DOHH2 (cell line): ENCODE data around the gene C12orf75.

Experiments used
- H3F3A ChIP-seq: fragments of 200-600 bp; sonication (generic), shearing (Covaris generic); 2 replicates; pipeline ENCODE4 v1.6.0; 2016; ENCODE audit warnings: antibody characterized with exemption, mild to moderate bottlenecking; ENCODE audit not compliant: control insufficient read depth, insufficient read depth
- H3K27ac ChIP-seq: fragments of 200-600 bp; sonication (generic); 2 replicates; pipeline ENCODE4 v1.5.1; 2014; ENCODE audit warnings: low read depth, mild to moderate bottlenecking, low read length, moderate library complexity
- H3K27me3 ChIP-seq: fragments of 200-600 bp; sonication (generic); 2 replicates; pipeline ENCODE4 v1.6.1; 2014; ENCODE audit warnings: mild to moderate bottlenecking, low read length, mixed read lengths; ENCODE audit not compliant: control insufficient read depth
- H3K36me3 ChIP-seq: fragments of 200-600 bp; sonication (generic); 2 replicates; pipeline ENCODE4 v1.6.1; 2014; ENCODE audit warnings: mild to moderate bottlenecking, low read length, moderate library complexity, mixed read lengths; ENCODE audit not compliant: control insufficient read depth
- H3K4me1 ChIP-seq: fragments of 200-600 bp; sonication (generic); 2 replicates; pipeline ENCODE4 v1.6.1; 2014; ENCODE audit warnings: mild to moderate bottlenecking, low read length, mixed read lengths; ENCODE audit not compliant: control insufficient read depth
- H3K4me2 ChIP-seq: fragments of 200-600 bp; sonication (generic); 2 replicates; pipeline ENCODE4 v1.6.0; 2014; ENCODE audit warnings: mild to moderate bottlenecking, low read length, moderate library complexity
- H3K4me3 ChIP-seq: fragments of 200-600 bp; sonication (generic); 2 replicates; pipeline ENCODE4 v1.5.1; 2014; ENCODE audit warnings: mild to moderate bottlenecking, low read length, mixed read lengths
- H3K79me2 ChIP-seq: fragments of 200-600 bp; sonication (generic); 2 replicates; pipeline ENCODE4 v1.6.1; 2014; ENCODE audit warnings: mild to moderate bottlenecking, low read length, mixed read lengths; ENCODE audit not compliant: control insufficient read depth
- H3K9me2 ChIP-seq: fragments of 200-600 bp; sonication (generic); replicated peaks from 2 replicates; pipeline ENCODE4 v1.6.1; 2014; ENCODE audit warnings: mild to moderate bottlenecking, low read length, mixed read lengths; ENCODE audit not compliant: control insufficient read depth
- H3K9me3 ChIP-seq: fragments of 200-600 bp; sonication (generic); 2 replicates; pipeline ENCODE4 v1.6.1; 2014; ENCODE audit warnings: antibody characterized with exemption, low read length, mixed read lengths; ENCODE audit not compliant: control insufficient read depth, insufficient read depth
- H4K20me1 ChIP-seq: fragments of 200-600 bp; sonication (generic); 2 replicates; pipeline ENCODE4 v1.6.0; 2014; ENCODE audit warnings: low read depth, mild to moderate bottlenecking, antibody characterized with exemption, low read length, moderate library complexity; ENCODE audit not compliant: control insufficient read depth, insufficient read depth
- EZH2phosphoT487 ChIP-seq: fragments of 200-600 bp; sonication (generic); IDR thresholded peaks from 2 replicates; pipeline ENCODE4 v1.6.1; 2017; ENCODE audit warnings: borderline replicate concordance, mild to moderate bottlenecking, antibody characterized with exemption, low read length, moderate library complexity, mixed read lengths
- TF ChIP-seq, protein P1 (sequence below): fragments of 200-600 bp; sonication (generic); IDR thresholded peaks from one replicate; pipeline ENCODE4 v1.5.1; 2014; ENCODE audit warnings: antibody characterized with exemption, mild to moderate bottlenecking, low read depth, low read length; ENCODE audit not compliant: poor library complexity, severe bottlenecking

C12orf75 gene

DNA sequence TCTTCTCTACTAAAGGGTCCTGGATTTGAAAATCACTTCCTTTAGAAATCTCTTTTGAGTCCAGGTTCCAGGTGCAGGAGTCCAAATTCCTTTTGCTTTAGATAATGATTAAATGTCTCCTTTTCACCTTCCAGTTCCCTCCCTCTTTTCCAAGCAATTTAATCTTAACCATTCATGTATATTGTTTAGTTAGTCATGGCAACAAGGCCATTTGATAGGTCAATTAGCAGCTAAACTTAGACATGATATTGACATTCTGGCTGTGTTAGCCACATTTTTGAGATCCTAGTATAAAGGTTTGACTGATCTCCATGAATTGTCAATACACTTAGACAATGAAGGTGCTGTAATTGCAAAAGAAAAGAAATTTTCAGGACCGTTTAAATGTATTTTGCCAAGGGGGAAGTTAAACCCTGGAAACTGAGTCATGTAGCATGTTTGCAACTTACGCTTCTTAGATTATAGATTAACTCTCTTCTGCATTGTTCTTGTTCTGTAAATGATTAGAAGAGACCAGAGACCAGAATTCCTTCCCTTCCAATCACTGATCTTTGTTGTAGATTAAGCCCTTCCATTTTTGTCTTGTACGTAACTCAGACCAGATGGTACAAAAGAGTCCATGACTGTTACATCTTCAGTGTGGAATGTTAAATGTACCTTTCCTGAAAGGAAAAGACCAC is 12.4 kb upstream of the C12orf75 start:
- no peaks in the 10 kb centered on the region for H3F3A ChIP-seq
- no peak overlapping the region for H3K4me3 ChIP-seq
- TF ChIP-seq EZH2phosphoT487: no peak
- TF ChIP-seq, protein P1, sequence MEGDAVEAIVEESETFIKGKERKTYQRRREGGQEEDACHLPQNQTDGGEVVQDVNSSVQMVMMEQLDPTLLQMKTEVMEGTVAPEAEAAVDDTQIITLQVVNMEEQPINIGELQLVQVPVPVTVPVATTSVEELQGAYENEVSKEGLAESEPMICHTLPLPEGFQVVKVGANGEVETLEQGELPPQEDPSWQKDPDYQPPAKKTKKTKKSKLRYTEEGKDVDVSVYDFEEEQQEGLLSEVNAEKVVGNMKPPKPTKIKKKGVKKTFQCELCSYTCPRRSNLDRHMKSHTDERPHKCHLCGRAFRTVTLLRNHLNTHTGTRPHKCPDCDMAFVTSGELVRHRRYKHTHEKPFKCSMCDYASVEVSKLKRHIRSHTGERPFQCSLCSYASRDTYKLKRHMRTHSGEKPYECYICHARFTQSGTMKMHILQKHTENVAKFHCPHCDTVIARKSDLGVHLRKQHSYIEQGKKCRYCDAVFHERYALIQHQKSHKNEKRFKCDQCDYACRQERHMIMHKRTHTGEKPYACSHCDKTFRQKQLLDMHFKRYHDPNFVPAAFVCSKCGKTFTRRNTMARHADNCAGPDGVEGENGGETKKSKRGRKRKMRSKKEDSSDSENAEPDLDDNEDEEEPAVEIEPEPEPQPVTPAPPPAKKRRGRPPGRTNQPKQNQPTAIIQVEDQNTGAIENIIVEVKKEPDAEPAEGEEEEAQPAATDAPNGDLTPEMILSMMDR: no peak
- peaks cover 25% of the 10 kb centered on the region for H3K4me1 ChIP-seq
- peaks cover 11% of the 10 kb centered on the region; the same call in 1 of the 2 replicates for H3K9me3 ChIP-seq
- no peaks in the 10 kb centered on the region for H3K9me2 ChIP-seq
- no peak overlapping the region for H3K4me2 ChIP-seq
- no peaks in the 10 kb centered on the region for H4K20me1 ChIP-seq
- H3K27ac ChIP-seq: no peak overlapping the region
- no peaks in the 10 kb centered on the region for H3K79me2 ChIP-seq
- H3K27me3 ChIP-seq: no peaks in the 10 kb centered on the region
- H3K36me3 ChIP-seq: no peaks in the 10 kb centered on the region

DNA sequence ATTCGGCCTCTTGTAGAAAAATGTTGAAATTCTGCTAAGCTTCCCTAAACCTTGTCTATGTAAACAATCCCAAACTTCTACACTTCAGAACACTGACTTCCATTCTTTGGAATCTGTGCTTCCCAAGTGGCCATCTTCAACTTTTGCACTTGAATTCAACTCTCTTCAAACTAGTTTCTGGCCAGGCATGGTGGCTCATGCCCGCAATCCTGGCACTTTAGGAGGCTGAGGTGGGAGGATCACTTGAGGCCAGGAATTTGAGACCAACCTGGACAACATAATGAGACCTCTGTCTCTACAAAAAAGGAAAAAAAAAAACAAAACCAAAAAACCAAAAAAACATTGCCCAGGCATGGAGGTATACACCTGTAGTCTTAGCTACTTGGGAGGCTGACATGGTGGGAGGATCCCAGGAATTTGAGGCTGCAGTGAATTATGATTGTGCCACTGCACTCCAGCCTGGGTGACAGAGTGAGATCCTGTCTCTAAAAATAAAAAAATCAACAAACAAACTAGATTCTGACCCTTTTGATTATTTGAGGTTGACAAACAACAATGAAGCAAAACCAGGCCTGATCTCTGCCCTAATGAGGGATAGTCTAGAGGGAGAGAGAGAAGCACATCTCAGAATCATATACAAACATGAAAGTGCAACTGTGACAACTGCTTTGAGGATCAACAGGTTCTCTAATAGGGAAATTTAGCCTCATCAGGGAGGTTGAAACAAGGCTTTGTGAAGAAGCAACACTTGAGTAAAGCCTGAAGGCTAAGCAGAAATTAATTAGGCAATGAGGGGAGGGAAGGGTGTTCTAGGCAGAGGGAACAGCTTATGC is 11.6 kb upstream of the C12orf75 start:
- Histone ChIP-seq H3K4me3 (no peak overlapping the region), H3K9me3 (peaks cover 11% of the 10 kb centered on the region; the same call in 1 of the 2 replicates), H4K20me1 (no peaks in the 10 kb centered on the region), H3K4me1 (peaks cover 29% of the 10 kb centered on the region), H3K27ac (no peak overlapping the region), H3K9me2 (no peaks in the 10 kb centered on the region), H3F3A (no peaks in the 10 kb centered on the region), H3K36me3 (no peaks in the 10 kb centered on the region), H3K27me3 (no peaks in the 10 kb centered on the region), H3K79me2 (no peaks in the 10 kb centered on the region), H3K4me2 (no peak overlapping the region)
- TF ChIP-seq EZH2phosphoT487: no peak
- TF ChIP-seq, protein P1: no peak

- Histone ChIP-seq H3K9me3 (peaks cover 5% of the 10 kb centered on the region; the same call in 1 of the 2 replicates), H3K27me3 (no peaks in the 10 kb centered on the region), H3K4me1 (peaks cover 30% of the 10 kb centered on the region), H4K20me1 (no peaks in the 10 kb centered on the region), H3F3A (no peaks in the 10 kb centered on the region), H3K4me3 (no peak overlapping the region), H3K79me2 (no peaks in the 10 kb centered on the region), H3K36me3 (no peaks in the 10 kb centered on the region), H3K9me2 (no peaks in the 10 kb centered on the region), H3K27ac (no peak overlapping the region), H3K4me2 (no peak overlapping the region)
- TF ChIP-seq EZH2phosphoT487: no peak
- TF ChIP-seq, protein P1: peak; percentile 11
These were observed 10.7 kb upstream of the C12orf75 start for GRCh38 chr12:105319691-105320209.
